Fibroblast of skin of left quadriceps (primary cell): ENCODE measurements around the gene AKR1C1.
"Not testable (repeated sequence)": the region's sequence is repeated elsewhere in the genome, so short reads cannot be mapped to it uniquely, and the experiment has no call there.

Experiments used
- DNase-seq, 2 experiments: peaks; one replicate each; pipeline ENCODE4 v3.0.0-alpha.2; 2013; ENCODE audit warnings: low read depth in 2 of 2

The AKR1C1 gene

GRCh38 chr10:5018134-5018533, 54.9 kb downstream of the AKR1C1 start:
- no peak for DNase-seq

DNA sequence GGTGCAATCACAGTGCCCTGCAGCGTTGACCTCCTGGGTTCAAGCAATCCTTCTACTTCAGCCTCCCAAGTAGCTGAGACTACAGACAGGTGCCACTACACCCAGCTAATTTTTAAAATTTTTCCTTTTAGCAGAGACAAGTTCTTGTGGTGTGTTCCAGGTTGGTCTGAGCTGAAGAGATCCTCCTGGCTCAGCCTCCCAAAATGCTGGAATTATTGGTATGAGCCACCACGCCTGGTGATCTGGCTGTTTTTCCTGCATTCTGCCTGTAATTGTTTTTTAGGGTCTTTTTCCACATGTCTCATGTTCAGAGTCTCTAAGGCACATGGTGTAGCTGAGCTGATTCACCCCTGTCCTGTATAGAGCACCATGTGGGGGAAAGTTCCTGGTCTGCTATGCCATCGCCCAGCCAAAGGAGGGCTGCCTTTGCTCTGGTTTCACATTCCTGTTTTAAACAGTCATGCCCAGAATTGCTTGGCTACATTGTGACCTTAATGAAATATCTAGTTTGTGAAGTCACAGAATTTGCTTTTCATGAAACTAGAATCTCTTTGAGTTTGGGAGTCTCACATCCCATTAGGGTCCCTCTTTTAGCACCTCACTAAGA, 55.6 kb downstream of the AKR1C1 start:
- DNase-seq = peak in 1 of 2 experiments; percentile 7

GRCh38 chr10:5019770-5020612, 56.8 kb downstream of the AKR1C1 start:
- DNase-seq = not testable (repeated sequence)

GRCh38 chr10:5021624-5022290, 58.5 kb downstream of the AKR1C1 start:
- DNase-seq = not testable (repeated sequence)

DNA sequence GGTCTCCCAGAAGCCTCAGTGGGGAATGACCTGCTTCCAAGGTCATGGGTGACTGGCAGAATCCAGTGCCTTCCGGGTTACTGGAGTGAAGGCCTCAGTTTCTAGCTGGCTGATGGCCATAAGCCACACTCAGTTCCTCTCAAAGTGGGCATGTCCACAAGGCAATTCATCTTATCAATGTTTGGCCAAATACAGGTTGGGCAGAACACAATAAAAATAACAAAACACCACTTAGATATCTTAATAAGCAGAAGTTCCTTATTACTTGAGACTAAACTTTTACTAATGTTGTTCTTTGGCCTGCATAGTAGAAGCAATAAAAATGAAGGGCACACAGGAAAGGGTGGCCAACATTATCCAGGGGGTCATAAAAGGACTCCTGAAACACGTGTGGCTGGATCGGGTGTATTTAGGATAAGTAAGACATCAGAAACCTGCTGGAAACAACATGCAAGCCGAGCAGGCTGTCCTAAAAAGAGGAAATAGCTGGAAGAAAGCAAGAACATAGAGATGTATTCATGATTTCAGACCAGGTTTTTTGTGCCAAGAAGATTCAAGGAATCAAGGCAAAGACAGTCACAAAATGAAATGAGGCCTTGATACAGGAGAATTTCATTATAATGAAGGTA, 60.1 kb downstream of the AKR1C1 start:
- no peak for DNase-seq

GRCh38 chr10:5025461-5025881, 62.3 kb downstream of the AKR1C1 start:
- DNase-seq = not testable (repeated sequence)

GRCh38 chr10:5030989-5031388, 67.8 kb downstream of the AKR1C1 start:
- no peak for DNase-seq

GRCh38 chr10:5031588-5031987, 68.4 kb downstream of the AKR1C1 start:
- not testable (repeated sequence) for DNase-seq

DNA sequence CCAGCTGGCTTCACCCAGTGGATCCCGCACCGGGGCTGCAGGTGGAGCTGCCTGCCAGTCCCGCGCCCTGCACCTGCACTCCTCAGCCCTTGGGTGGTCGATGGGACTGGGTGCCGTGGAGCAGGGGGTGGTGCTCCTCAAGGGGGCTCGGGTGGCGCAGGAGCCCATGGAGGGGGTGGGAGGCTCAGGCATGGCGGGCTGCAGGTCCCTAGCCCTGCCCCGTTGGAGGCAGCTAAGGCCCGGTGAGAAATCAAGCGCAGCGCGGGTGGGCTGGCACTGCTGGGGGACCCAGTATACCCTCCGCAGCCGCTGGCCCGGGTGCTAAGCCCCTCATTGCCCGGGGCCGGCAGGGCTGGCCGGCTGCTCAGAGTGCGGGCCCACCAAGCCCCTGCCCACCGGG, 69.2 kb downstream of the AKR1C1 start:
- DNase-seq = not testable (repeated sequence)
